ENCODE results near the gene LRR1.

GRCh38 chr14:49622022-49622607 is 23.4 kb downstream of the LRR1 start:
- TF ChIP-seq POLR2A (IDR thresholded peaks at IDR 0.05), result no peak
- TF ChIP-seq, protein P1, sequence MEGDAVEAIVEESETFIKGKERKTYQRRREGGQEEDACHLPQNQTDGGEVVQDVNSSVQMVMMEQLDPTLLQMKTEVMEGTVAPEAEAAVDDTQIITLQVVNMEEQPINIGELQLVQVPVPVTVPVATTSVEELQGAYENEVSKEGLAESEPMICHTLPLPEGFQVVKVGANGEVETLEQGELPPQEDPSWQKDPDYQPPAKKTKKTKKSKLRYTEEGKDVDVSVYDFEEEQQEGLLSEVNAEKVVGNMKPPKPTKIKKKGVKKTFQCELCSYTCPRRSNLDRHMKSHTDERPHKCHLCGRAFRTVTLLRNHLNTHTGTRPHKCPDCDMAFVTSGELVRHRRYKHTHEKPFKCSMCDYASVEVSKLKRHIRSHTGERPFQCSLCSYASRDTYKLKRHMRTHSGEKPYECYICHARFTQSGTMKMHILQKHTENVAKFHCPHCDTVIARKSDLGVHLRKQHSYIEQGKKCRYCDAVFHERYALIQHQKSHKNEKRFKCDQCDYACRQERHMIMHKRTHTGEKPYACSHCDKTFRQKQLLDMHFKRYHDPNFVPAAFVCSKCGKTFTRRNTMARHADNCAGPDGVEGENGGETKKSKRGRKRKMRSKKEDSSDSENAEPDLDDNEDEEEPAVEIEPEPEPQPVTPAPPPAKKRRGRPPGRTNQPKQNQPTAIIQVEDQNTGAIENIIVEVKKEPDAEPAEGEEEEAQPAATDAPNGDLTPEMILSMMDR (IDR thresholded peaks at IDR 0.05), result no peak
